GM03348 (cell line): ENCODE measurements around the gene NRG3.

Experiments
- DNase-seq: peaks from one replicate; pipeline ENCODE4 v3.0.0; 2012; ENCODE audit warnings: low spot score

Gene NRG3

GRCh38 chr10:82391971-82392370 is 517.0 kb downstream of the NRG3 start:
- no peak for DNase-seq

GRCh38 chr10:82392533-82392932 is 517.5 kb downstream of the NRG3 start:
- DNase-seq, result no peak

GRCh38 chr10:82394122-82394521 is 519.1 kb downstream of the NRG3 start:
- no peak for DNase-seq

- no peak for DNase-seq
Measured at GRCh38 chr10:82394987-82395386, 520.0 kb downstream of the NRG3 start.

- no peak for DNase-seq
Measured at GRCh38 chr10:82396886-82397285, 521.9 kb downstream of the NRG3 start.

- no peak for DNase-seq
Measured at GRCh38 chr10:82397854-82398253, 522.9 kb downstream of the NRG3 start.

- DNase-seq, result no peak
Measured at GRCh38 chr10:82399850-82400249, 524.9 kb downstream of the NRG3 start.

GRCh38 chr10:82400841-82401240 is 525.8 kb downstream of the NRG3 start:
- DNase-seq, result no peak

- DNase-seq, result no peak
Measured at GRCh38 chr10:82402906-82403401, 528.0 kb downstream of the NRG3 start.

GRCh38 chr10:82409671-82410070 is 534.7 kb downstream of the NRG3 start:
- DNase-seq, result no peak

- no peak for DNase-seq
Measured at GRCh38 chr10:82411416-82411815, 536.4 kb downstream of the NRG3 start.

- no peak for DNase-seq
Measured at GRCh38 chr10:82420001-82420400, 545.0 kb downstream of the NRG3 start.

- DNase-seq, result no peak
Measured at GRCh38 chr10:82429302-82429701, 554.3 kb downstream of the NRG3 start.

GRCh38 chr10:82438277-82438676 is 563.3 kb downstream of the NRG3 start:
- DNase-seq, result no peak

GRCh38 chr10:82440775-82441174 is 565.8 kb downstream of the NRG3 start:
- no peak for DNase-seq

GRCh38 chr10:82452046-82452445 is 577.1 kb downstream of the NRG3 start:
- no peak for DNase-seq

- no peak for DNase-seq
Measured at GRCh38 chr10:82452676-82453075, 577.7 kb downstream of the NRG3 start.

GRCh38 chr10:82453678-82454293 is 578.8 kb downstream of the NRG3 start:
- no peak for DNase-seq

GRCh38 chr10:82462910-82463551 is 588.0 kb downstream of the NRG3 start:
- DNase-seq, result no peak

- no peak for DNase-seq
Measured at GRCh38 chr10:82463614-82464013, 588.6 kb downstream of the NRG3 start.

GRCh38 chr10:82464191-82464818 is 589.3 kb downstream of the NRG3 start:
- no peak for DNase-seq

GRCh38 chr10:82464966-82465365 is 590.0 kb downstream of the NRG3 start:
- DNase-seq, result no peak

- no peak for DNase-seq
Measured at GRCh38 chr10:82468453-82468852, 593.5 kb downstream of the NRG3 start.
